ENCODE data around the gene NDFIP1.

DNA sequence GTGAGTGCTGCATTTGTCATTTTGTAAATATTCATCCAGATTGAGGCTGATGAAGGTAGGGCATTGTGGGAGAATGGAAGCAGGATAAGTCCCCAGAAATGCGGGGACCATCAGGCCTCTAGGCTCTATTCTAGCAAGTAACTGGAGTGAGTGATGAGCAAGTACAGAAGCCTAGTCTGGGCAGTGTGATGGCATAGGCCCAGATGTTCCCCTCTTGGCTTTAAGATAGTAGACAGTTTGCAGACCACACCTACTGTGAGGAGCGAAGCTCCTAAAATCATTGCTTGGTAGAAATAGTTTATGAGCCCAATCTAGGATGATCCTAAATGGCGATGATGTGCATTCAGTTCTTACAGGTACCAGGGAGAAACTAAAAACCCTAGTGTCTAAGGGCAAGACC, 24.3 kb downstream of the NDFIP1 start:
- TF ChIP-seq CTCF (conservative IDR thresholded peaks at IDR 0.05; ENCODE audit: low read length) (no peak), EZH2phosphoT487 (IDR thresholded peaks at IDR 0.05; ENCODE audit: borderline replicate concordance, low read depth, low read length) (no peak)
